GM21526 (cell line): Measurements from ENCODE around the gene MORN4.
"Not testable (repeated sequence)": the region's sequence is repeated elsewhere in the genome, so short reads cannot be mapped to it uniquely, and the experiment has no call there.

Source experiments
- ATAC-seq: cut with Tn5 transposase; IDR thresholded peaks from one replicate; pipeline ENCODE4 v1.9.1; 2021; ENCODE audit warnings: moderate library complexity; ENCODE audit not compliant: unreplicated experiment, low FRiP score

The MORN4 gene

GRCh38 chr10:97642471-97643159, 9.3 kb upstream of the MORN4 start:
- not testable (repeated sequence) for ATAC-seq

DNA sequence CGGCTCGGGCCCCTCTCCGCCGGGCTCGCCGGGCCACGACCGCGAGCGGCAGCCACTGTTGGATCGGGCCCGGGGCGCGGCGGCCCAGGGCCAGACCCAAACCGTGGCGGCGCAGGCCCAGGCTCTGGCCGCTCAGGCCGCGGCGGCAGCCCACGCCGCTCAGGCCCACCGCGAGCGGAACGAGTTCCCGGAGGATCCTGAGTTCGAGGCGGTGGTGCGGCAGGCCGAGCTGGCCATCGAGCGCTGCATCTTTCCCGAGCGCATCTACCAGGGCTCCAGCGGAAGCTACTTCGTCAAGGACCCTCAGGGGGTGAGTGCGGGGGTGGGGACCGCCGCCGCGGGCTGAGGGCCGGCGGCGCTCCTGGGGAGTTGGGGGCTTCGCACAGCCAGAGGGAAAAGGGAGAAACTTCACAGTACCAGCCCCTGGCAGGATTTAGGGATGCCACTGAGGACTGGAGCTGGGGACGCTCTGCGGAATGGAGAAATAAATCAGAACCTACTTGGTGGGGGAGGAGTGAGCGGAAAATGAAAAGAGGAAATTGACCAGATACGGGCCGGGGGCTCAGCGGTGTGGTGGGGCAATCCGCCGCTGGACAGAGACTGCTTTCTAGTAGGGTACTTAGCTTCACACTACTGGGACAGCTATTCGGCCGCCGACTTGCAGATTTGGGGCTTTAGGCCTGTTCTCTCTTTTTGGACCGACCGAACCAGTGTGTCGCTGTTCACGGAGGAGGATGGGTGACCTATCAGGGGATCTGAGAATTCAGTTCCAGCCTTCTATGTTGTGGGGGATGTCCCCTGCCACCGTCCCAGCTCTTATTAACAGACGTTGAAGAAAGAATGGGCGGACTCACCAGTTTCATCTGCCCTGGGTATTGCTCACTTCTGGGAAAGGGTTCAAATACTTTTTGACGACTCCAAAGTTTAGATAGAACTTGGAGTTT, 7.8 kb upstream of the MORN4 start:
- ATAC-seq = peak; percentile 5

DNA sequence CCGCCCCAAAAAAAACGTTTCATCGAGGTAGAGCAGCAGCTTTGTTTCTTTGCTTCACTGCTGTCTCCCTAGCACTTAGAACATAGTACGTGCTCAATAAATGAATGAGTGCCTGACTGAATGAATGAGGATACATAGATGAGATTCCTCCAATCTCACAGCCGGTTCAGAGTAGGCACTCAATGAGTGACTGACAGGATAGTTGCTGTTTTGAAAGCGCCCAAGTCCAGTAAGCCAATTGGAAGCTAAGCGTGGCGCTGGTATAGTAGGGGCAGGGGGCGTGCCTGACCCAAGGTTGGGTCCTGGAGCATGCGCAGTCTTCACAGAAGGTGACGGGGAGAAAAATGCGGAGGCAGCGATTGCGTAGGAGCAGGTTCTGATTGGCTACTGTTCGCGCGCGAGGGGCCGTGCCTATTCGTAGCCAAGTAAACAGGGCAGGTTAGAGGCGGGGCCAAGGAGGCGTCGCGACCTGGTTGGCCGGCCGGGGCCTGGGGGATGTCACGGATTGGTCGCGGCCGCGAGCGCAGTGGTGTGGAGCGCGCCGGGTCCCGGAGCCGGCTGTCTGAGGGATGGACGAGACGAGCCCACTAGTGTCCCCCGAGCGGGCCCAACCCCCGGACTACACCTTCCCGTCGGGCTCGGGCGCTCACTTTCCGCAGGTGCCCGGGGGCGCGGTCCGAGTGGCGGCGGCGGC, 7.0 kb upstream of the MORN4 start, which contains the start of gene PI4K2A:
PI4K2A (plus strand) TSS at position 498 of the 694 bp plus-strand sequence; CDS start at position 570, 72 bp downstream.
- peak; percentile 97 for ATAC-seq

DNA sequence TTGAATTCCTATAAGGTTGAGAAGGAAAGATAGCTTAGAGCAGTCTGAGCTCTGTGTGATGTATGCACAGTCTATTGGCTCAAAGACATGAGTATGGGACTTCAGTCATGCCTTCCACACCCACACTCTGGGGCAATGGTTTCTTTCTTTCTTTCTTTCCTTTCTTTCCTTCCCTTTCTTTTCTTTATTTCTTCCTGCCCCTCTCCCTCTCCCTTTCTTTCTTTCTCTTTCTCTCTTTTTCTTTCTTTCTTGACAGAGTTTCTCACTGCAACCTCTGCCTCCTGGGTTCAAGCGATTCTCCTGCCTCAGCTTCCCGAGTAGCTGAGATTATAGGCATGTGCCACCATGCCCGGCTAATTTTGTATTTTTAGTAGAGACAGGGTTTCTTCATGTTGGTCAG, 5.8 kb upstream of the MORN4 start:
- ATAC-seq = not testable (repeated sequence)

GRCh38 chr10:97635577-97635976, 2.3 kb upstream of the MORN4 start:
- no peak for ATAC-seq

DNA sequence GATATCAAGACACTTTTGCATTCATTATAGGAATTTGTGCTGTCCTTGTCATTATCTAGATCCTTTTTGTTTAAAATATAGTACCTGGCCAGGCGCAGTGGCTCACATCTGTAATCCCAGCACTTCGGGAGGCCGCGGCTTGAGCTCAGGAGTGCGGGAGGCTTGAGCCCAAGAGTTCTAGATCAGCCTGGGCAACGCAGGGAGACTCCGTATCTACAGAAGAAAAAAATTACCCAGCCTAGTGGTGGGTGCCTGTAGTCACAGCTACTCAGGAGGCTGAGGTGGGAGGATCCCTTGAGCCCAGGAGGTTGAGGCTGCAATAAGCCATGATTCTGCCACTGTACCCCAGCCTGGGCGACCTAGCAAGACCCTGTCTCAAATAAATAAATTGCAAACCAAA, 621 bp upstream of the MORN4 start:
- ATAC-seq = no peak

GRCh38 chr10:97631098-97631497, 2.2 kb downstream of the MORN4 start:
- ATAC-seq = no peak

- no peak for ATAC-seq
Observed at GRCh38 chr10:97629289-97629688, 4.0 kb downstream of the MORN4 start.

- no peak for ATAC-seq
Observed at GRCh38 chr10:97628228-97628627, 5.1 kb downstream of the MORN4 start.

- no peak for ATAC-seq
Observed at GRCh38 chr10:97627731-97628130, 5.6 kb downstream of the MORN4 start.

DNA sequence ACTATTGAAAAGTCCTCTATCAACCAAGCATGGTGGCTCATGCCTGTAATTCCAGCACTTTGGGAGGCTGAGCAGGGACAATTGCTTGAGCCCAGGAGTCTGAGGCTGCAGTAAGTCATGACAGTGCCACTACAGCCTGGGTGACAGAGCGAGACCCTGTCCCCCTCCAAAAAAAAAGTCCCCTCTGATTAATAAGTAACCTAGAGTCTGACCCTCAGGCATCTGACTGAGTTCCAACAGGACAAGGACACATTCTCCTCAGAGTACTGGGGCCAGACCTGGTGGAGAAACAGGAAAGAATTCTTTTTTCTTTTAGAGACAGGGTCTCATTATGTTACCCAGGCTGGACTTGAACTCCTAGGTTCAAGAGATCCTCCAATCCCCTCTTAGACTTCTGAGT, 10.0 kb downstream of the MORN4 start:
- ATAC-seq = no peak

DNA sequence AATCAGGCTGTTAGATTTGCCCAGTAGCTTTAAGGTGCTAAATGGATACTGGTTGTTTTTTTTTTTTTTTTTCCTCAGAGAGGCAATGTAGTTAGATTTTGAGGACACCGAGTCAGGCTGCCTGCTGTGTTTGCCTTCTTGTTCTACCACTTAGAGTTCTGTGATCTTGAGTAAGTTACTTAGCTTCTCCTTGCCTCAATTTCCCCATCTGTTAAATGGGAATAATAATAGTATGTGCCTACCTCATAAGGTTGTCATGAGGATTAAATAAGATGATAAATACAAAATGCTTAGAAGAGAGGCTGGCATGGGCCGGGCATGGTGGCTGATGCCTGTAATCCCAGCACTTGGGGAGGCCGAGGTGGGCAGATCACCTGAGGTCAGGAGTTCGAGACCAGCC, 14.6 kb downstream of the MORN4 start:
- no peak for ATAC-seq

DNA sequence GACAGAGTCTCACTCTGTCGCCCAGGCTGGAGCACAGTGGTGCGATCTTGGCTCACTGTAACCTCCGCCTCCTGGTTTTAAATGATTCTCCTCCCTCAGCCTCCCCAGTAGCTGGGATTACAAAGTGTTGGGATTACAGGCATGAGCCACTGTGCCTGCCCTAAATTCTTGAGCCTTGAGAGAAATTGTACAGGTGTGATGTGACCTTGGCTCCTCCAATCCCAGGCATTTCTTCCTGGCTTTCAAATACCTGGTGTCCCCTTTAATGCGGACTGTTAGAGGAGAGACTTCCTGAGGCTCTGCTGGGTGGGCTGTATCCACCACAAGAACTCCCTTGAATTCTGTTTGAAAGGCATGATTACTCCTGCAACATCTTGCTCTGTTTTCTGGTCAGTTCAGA, 15.0 kb downstream of the MORN4 start:
- ATAC-seq = no peak

GRCh38 chr10:97612386-97612785, 20.9 kb downstream of the MORN4 start:
- ATAC-seq = no peak

- no peak for ATAC-seq
Observed at GRCh38 chr10:97611473-97611872, 21.8 kb downstream of the MORN4 start.

DNA sequence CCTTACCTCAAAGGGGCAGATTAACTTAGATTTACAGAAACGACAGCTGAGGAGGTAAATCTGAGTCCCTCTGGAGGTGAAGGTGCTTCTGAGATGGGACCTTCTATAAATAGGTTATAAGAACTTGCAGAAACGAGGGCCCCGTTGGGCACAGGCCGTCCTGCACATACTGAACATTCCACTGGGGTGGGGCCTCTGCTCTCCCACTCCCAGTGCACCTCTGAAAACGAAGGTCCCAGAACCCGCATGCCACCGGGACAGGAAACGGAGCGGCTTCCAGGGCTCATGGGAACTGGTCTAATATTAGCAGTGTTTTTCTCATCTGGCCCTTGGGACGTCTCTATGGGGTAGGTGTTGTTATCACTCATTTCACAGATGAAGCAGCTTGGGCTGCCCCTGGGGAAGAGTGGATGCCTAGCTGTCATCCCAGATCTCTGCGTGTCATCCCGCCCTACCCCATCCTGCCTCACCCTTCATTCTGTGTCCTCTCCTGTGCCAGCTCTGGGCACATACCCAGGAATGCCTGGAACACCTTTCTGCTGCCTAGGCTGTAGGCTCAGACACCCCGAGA, 24.2 kb downstream of the MORN4 start:
- ATAC-seq = no peak

GRCh38 chr10:97607095-97607636, 26.1 kb downstream of the MORN4 start:
- no peak for ATAC-seq

DNA sequence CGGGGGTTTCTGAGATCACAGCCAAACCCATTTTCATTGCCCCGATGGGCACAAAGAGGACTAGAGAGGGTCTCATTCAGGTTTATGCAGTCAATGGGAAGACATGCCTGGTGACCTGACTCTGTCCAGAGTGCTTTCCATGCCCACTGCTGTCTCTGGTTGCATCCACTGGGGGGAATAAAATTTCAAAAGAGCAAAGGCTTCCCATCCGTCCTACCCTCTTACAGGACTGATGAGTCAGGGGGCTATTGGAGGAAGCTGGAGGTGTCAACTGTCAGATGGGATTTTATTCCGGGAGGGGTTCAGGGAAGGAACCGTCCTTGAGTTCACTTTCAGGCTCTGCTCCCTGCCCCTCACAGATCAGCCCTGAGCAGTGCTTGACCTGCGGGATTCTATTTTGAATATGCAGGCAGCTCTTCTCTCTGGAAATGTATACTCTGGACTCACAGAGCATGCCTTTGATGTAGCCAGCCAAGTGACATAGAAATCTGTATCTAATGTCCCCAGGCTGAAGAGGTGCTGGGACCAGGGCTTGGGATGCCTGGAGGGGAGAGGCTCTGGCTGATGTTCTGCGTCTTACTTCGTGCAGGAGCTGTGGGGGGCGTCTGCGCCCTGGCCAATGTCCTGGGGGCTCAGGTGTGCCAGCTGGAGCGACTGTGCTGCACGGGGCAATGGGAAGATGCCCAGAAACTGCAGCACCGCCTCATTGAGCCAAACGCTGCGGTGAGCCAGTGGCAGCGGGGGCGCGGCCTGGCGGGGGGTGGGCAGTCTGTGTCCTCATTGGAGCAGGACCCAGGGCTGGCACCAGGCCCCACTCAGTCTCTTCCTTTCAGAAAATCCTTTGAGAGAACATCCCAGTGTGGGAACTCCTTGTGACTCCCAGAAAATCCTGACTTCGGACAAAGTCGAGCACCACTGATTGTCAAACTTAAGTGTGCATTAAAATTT, 31.8 kb downstream of the MORN4 start:
- no peak for ATAC-seq

GRCh38 chr10:97600616-97601015, 32.7 kb downstream of the MORN4 start:
- no peak for ATAC-seq
